ENCODE measurements around the gene KCNAB1.

- TF ChIP-seq, protein P1, sequence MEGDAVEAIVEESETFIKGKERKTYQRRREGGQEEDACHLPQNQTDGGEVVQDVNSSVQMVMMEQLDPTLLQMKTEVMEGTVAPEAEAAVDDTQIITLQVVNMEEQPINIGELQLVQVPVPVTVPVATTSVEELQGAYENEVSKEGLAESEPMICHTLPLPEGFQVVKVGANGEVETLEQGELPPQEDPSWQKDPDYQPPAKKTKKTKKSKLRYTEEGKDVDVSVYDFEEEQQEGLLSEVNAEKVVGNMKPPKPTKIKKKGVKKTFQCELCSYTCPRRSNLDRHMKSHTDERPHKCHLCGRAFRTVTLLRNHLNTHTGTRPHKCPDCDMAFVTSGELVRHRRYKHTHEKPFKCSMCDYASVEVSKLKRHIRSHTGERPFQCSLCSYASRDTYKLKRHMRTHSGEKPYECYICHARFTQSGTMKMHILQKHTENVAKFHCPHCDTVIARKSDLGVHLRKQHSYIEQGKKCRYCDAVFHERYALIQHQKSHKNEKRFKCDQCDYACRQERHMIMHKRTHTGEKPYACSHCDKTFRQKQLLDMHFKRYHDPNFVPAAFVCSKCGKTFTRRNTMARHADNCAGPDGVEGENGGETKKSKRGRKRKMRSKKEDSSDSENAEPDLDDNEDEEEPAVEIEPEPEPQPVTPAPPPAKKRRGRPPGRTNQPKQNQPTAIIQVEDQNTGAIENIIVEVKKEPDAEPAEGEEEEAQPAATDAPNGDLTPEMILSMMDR (IDR thresholded peaks at IDR 0.05) = no peak
- TF ChIP-seq MAX (CRISPR knock-in tag; IDR thresholded peaks at IDR 0.05) (no peak), ZNF138 (CRISPR knock-in tag; conservative IDR thresholded peaks at IDR 0.05) (no peak), SMAD4 (CRISPR knock-in tag; IDR thresholded peaks at IDR 0.05) (no peak), SMAD3 (CRISPR knock-in tag; IDR thresholded peaks at IDR 0.05; ENCODE audit: borderline replicate concordance) (no peak), MLX (CRISPR knock-in tag; IDR thresholded peaks at IDR 0.05) (no peak), ZNF423 (CRISPR knock-in tag; IDR thresholded peaks at IDR 0.05) (no peak), TEAD1 (CRISPR knock-in tag; IDR thresholded peaks at IDR 0.05) (no peak)
- TF ChIP-seq, protein P2, sequence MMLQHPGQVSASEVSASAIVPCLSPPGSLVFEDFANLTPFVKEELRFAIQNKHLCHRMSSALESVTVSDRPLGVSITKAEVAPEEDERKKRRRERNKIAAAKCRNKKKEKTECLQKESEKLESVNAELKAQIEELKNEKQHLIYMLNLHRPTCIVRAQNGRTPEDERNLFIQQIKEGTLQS (CRISPR knock-in tag; conservative IDR thresholded peaks at IDR 0.05) = no peak
- TF ChIP-seq, protein P3, sequence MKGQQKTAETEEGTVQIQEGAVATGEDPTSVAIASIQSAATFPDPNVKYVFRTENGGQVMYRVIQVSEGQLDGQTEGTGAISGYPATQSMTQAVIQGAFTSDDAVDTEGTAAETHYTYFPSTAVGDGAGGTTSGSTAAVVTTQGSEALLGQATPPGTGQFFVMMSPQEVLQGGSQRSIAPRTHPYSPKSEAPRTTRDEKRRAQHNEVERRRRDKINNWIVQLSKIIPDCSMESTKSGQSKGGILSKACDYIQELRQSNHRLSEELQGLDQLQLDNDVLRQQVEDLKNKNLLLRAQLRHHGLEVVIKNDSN (CRISPR knock-in tag; IDR thresholded peaks at IDR 0.05) = no peak
- TF ChIP-seq, protein P4, sequence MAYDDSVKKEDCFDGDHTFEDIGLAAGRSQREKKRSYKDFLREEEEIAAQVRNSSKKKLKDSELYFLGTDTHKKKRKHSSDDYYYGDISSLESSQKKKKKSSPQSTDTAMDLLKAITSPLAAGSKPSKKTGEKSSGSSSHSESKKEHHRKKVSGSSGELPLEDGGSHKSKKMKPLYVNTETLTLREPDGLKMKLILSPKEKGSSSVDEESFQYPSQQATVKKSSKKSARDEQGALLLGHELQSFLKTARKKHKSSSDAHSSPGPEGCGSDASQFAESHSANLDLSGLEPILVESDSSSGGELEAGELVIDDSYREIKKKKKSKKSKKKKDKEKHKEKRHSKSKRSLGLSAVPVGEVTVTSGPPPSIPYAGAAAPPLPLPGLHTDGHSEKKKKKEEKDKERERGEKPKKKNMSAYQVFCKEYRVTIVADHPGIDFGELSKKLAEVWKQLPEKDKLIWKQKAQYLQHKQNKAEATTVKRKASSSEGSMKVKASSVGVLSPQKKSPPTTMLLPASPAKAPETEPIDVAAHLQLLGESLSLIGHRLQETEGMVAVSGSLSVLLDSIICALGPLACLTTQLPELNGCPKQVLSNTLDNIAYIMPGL (CRISPR knock-in tag; IDR thresholded peaks at IDR 0.05) = no peak
These were observed 87.7 kb downstream of the KCNAB1 start for GRCh38 chr3:156207802-156208685.

All from WTC11 (cell line).